IMR-90 (cell line): ENCODE results near the gene KLHL29. TPM values are rescaled to one million over a fixed set of nuclear protein-coding genes. Genes with fewer than 3 reads are reported as not detected.

Experiments used
- ATAC-seq: fragments of 200-7000 bp; cut with Tn5 transposase; 2 replicates; pipeline ENCODE4 v1.9.1; 2020; ENCODE audit warnings: low read depth, mild to moderate bottlenecking, moderate library complexity
- BruUV-seq: library from RNA; stranded (reverse); fragments of 400-500 nt; replicated peaks from 2 replicates; lab custom pipeline; 2021; lab: Mats Ljungman, UMichigan
- CTCF ChIA-PET: fragments of 300-600 bp; formaldehyde crosslinking; extraction: SDS; loops from one replicate; lab custom pipeline; 2021; ENCODE audit warnings: antibody characterized with exemption; lab: Yijun Ruan, JAX
- POLR2A ChIA-PET: fragments of 300-600 bp; sonication (Branson Sonifier 250); formaldehyde crosslinking; loops from one replicate; lab custom pipeline; 2022; ENCODE audit warnings: antibody characterized with exemption; ENCODE audit not compliant: unreplicated experiment; lab: Charles Lee
- DNase-seq: peaks from one replicate; pipeline ENCODE4 v3.0.0; 2013
- H2AFZ ChIP-seq: replicated peaks from 2 replicates; pipeline ENCODE3; 2013; ENCODE audit warnings: low read length, mild to moderate bottlenecking; ENCODE audit not compliant: poor library complexity
- H2AK5ac ChIP-seq: 2 replicates; pipeline ENCODE4 v1.6.1; 2013; ENCODE audit warnings: low read depth, low read length, inconsistent platforms
- H2AK9ac ChIP-seq: replicated peaks from 2 replicates; pipeline ENCODE3; 2013; ENCODE audit warnings: mild to moderate bottlenecking, low read depth, low read length, moderate library complexity; ENCODE audit not compliant: poor library complexity
- H2BK120ac ChIP-seq: 2 replicates; pipeline ENCODE4 v1.6.1; 2013; ENCODE audit warnings: low read depth, low read length, inconsistent platforms
- H2BK15ac ChIP-seq: 3 replicates; pipeline ENCODE4 v1.6.1; 2013; ENCODE audit warnings: low read depth, low read length, inconsistent platforms
- H2BK20ac ChIP-seq: 2 replicates; pipeline ENCODE4 v1.6.1; 2013; ENCODE audit warnings: low read depth, mild to moderate bottlenecking, inconsistent platforms, low read length, moderate library complexity
- H2BK5ac ChIP-seq: 2 replicates; pipeline ENCODE4 v1.6.1; 2013; ENCODE audit warnings: mild to moderate bottlenecking, low read depth, low read length, inconsistent platforms; ENCODE audit not compliant: poor library complexity, severe bottlenecking
- H3K14ac ChIP-seq: replicated peaks from 2 replicates; pipeline ENCODE4 v1.6.1; 2013; ENCODE audit warnings: low read depth, low read length, inconsistent platforms
- H3K18ac ChIP-seq: 2 replicates; pipeline ENCODE4 v1.6.1; 2013; ENCODE audit warnings: low read depth, low read length, control low read depth
- H3K23ac ChIP-seq: 2 replicates; pipeline ENCODE4 v1.6.1; 2013; ENCODE audit warnings: low read depth, low read length, inconsistent platforms
- H3K27ac ChIP-seq: 2 replicates; pipeline ENCODE4 v1.5.1; 2013; ENCODE audit warnings: mild to moderate bottlenecking, control low read depth, low read length; ENCODE audit not compliant: insufficient read depth
- H3K27me3 ChIP-seq: 2 replicates; pipeline ENCODE4 v1.6.1; 2013; ENCODE audit warnings: low read length; ENCODE audit not compliant: control insufficient read depth, insufficient read depth
- H3K36me3 ChIP-seq: 2 replicates; pipeline ENCODE4 v1.6.1; 2013; ENCODE audit warnings: low read length, mixed read lengths; ENCODE audit not compliant: control insufficient read depth, insufficient read depth
- H3K4ac ChIP-seq: 2 replicates; pipeline ENCODE4 v1.6.1; 2013; ENCODE audit warnings: low read depth, low read length, inconsistent platforms
- H3K4me1 ChIP-seq: 2 replicates; pipeline ENCODE4 v1.6.1; 2013; ENCODE audit warnings: low read length, mixed read lengths; ENCODE audit not compliant: control insufficient read depth, insufficient read depth
- H3K4me2 ChIP-seq: 2 replicates; pipeline ENCODE4 v1.6.1; 2013; ENCODE audit warnings: low read depth, mild to moderate bottlenecking, control low read depth, low read length, moderate library complexity
- H3K4me3 ChIP-seq: 2 replicates; pipeline ENCODE4 v1.5.1; 2013; ENCODE audit warnings: low read depth, mild to moderate bottlenecking, control low read depth, low read length, moderate library complexity; ENCODE audit not compliant: insufficient read depth
- H3K56ac ChIP-seq: 2 replicates; pipeline ENCODE4 v1.6.1; 2013; ENCODE audit warnings: low read length, inconsistent platforms; ENCODE audit not compliant: insufficient read depth; ENCODE audit errors: extremely low read depth
- H3K79me1 ChIP-seq, 2 experiments: 2 replicates each; pipeline ENCODE4 v1.6.1; 2013; ENCODE audit warnings: low read length in 2 of 2, inconsistent platforms in 1 of 2, low read depth in 1 of 2
- H3K9ac ChIP-seq: 2 replicates; pipeline ENCODE4 v1.6.1; 2013; ENCODE audit warnings: low read depth, low read length, control low read depth
- H3K9me1 ChIP-seq: 2 replicates; pipeline ENCODE4 v1.6.1; 2013; ENCODE audit warnings: low read length, inconsistent platforms; ENCODE audit not compliant: insufficient read depth
- H3K9me3 ChIP-seq: 2 replicates; pipeline ENCODE4 v1.6.1; 2013; ENCODE audit warnings: low read length; ENCODE audit not compliant: control insufficient read depth, insufficient read depth
- H4K20me1 ChIP-seq: 2 replicates; pipeline ENCODE4 v1.6.1; 2013; ENCODE audit warnings: low read length, inconsistent platforms; ENCODE audit not compliant: insufficient read depth
- H4K5ac ChIP-seq: 2 replicates; pipeline ENCODE4 v1.6.1; 2013; ENCODE audit warnings: mild to moderate bottlenecking, low read depth, low read length, control low read depth
- H4K8ac ChIP-seq, 2 experiments: 2 replicates each; pipeline ENCODE4 v1.6.1; 2013; ENCODE audit warnings: low read depth in 2 of 2, low read length in 2 of 2, control low read depth in 1 of 2, inconsistent platforms in 1 of 2
- H4K91ac ChIP-seq: 2 replicates; pipeline ENCODE4 v1.6.1; 2013; ENCODE audit warnings: low read depth, low read length, inconsistent platforms; ENCODE audit not compliant: insufficient read depth
- CTCF ChIP-seq: conservative IDR thresholded peaks from 2 replicates; pipeline ENCODE4 v1.5.1; 2012; ENCODE audit warnings: mild to moderate bottlenecking, low read depth, low read length, improper control_type of control experiment
- FOS ChIP-seq: fragments of 150-350 bp; IDR thresholded peaks from 2 replicates; pipeline ENCODE4 v1.6.1; 2016; ENCODE audit warnings: low read depth, low read length
- MAZ ChIP-seq: IDR thresholded peaks from 2 replicates; pipeline ENCODE4 v1.6.1; 2012; ENCODE audit warnings: low read depth, mild to moderate bottlenecking, low read length, improper control_type of control experiment, moderate library complexity, borderline replicate concordance
- NFE2L2 ChIP-seq: fragments of 150-350 bp; IDR thresholded peaks from 2 replicates; pipeline ENCODE4 v1.6.1; 2016; ENCODE audit warnings: low read depth, mild to moderate bottlenecking, low read length
- RAD21 ChIP-seq: IDR thresholded peaks from 2 replicates; pipeline ENCODE4 v1.6.1; 2012; ENCODE audit warnings: low read length, improper control_type of control experiment
- RCOR1 ChIP-seq: IDR thresholded peaks from 2 replicates; pipeline ENCODE4 v1.6.1; 2012; ENCODE audit warnings: mild to moderate bottlenecking, low read length, improper control_type of control experiment; ENCODE audit not compliant: insufficient replicate concordance
- SMC3 ChIP-seq: fragments of 150-350 bp; IDR thresholded peaks from 2 replicates; pipeline ENCODE4 v1.6.1; 2016; ENCODE audit warnings: low read depth, mild to moderate bottlenecking, antibody characterized with exemption, low read length, moderate library complexity
- WGBS, 2 experiments: methylation state at CpG; one replicate each; pipeline versions ENCODE4 v1.1.5 to v1.1.7; 2013; ENCODE audit warnings: missing lambda C conversion rate in 2 of 2; ENCODE audit not compliant: insufficient read length in 1 of 2; ENCODE audit errors: extremely low coverage in 2 of 2; 5-methylcytosine and 5-hydroxymethylcytosine counted together
- dilution Hi-C: fragments of 300-500 bp; cut with HindIII; formaldehyde crosslinking; loops from one replicate; pipeline ENCODE4 v1.14.3; 2018; ENCODE audit warnings: low sequenced_read_pairs; ENCODE audit not compliant: unreplicated experiment
- in situ Hi-C: fragments of 300-500 bp; cut with MboI; formaldehyde crosslinking; loops from 3 replicates; pipeline ENCODE4 v1.14.3; 2019; ENCODE audit warnings: low sequenced_read_pairs, inconsistent platforms, mixed read lengths
- intact Hi-C: fragments of 100-400 bp; cut with micrococcal nuclease; formaldehyde crosslinking; loops from 2 replicates; pipeline ENCODE4 v1.10.0; 2022
- polyA plus RNA-seq, 3 experiments: library from polyadenylated mRNA; depleted of rRNA; stranded (reverse); fragments of >200 nt; gene quantifications; 2 replicates each; pipeline ENCODE4 v1.2.3, GENCODE V29; 2012; ENCODE audit warnings: low replicate concordance in 1 of 3
- total RNA-seq: library from RNA; depleted of rRNA; stranded (reverse); fragments of >200 nt; gene quantifications from 2 replicates; pipeline ENCODE4 v1.2.3, GENCODE V29; 2012

The KLHL29 gene
- total and polyA plus RNA-seq, 2 of the 4 experiments (the other 2 are of a cell fraction), result 2.0 to 8.0 TPM

- Histone ChIP-seq H3K4me2 (no peak overlapping the region), H4K91ac (no peak overlapping the region), H3K9me3 (peaks cover 3% of the 10 kb centered on the region), H3K4me3 (no peak overlapping the region), H4K20me1 (no peaks in the 10 kb centered on the region), H3K14ac (no peak overlapping the region), H2BK20ac (no peak overlapping the region), H4K8ac (no peak overlapping the region), H2BK5ac (no peak overlapping the region), H3K27ac (no peak overlapping the region), H3K23ac (no peak overlapping the region), H3K56ac (no peak overlapping the region), H2AK5ac (no peak overlapping the region), H3K27me3 (peaks cover 3% of the 10 kb centered on the region), H3K18ac (no peak overlapping the region), H2AK9ac (no peak overlapping the region), H3K4ac (no peak overlapping the region), H4K5ac (no peak overlapping the region), H2BK15ac (no peak overlapping the region), H3K9ac (no peak overlapping the region), H3K9me1 (no peaks in the 10 kb centered on the region), H2BK120ac (no peak overlapping the region), H2AFZ (no peak overlapping the region), H3K4me1 (peaks cover 2% of the 10 kb centered on the region), H3K79me1 (no peaks in the 10 kb centered on the region), H3K36me3 (no peaks in the 10 kb centered on the region)
- in situ Hi-C loops (loop anchor here (25.0 kb wide), 1 partner anchor 385 kb away; no protein-coding TSS in a partner anchor), dilution Hi-C loops (no loop called here), intact Hi-C loops (no loop called here)
- BruUV-seq, result no TSS peak
- DNase-seq (no peak), ATAC-seq (no peak)
- 100% methylated on average over 1 of the region's 4 CpGs; no CpG with 5 or more reads in 1 of the 2 experiments for WGBS, 2 experiments
- TF ChIP-seq MAZ (no peak), RCOR1 (no peak), SMC3 (no peak), NFE2L2 (no peak), RAD21 (no peak), FOS (no peak), CTCF (no peak)
- POLR2A ChIA-PET, result interaction anchor here (0.6 kb wide), 1 partner anchor 57 kb away, joined by 7 read pairs; no protein-coding TSS in a partner anchor
- CTCF ChIA-PET, result no interaction called here
These were observed 7.2 kb upstream of the KLHL29 start for GRCh38 chr2:23377771-23378170.
